ENCODE data around the gene DTNBP1.

DNA sequence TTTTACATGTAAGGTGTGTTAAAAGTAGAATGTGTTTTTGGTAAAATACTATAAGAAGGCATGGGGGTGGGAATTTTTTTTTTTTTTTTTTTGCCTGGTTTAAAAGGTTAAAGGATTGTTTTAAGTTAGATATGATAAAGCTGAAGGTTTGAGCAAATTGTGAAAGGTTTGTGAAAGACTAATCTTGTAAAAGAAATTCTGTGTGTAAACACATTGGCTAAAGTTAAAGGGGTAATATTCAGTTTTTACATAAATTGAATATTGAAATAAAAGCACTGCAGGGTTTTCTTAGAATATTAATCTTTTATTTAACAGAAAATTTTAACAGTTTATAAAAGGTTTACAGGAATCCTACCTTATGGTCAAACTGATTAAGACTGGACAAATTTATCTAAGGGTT lies 105.7 kb downstream of the DTNBP1 start:
- TF ChIP-seq, protein P1, sequence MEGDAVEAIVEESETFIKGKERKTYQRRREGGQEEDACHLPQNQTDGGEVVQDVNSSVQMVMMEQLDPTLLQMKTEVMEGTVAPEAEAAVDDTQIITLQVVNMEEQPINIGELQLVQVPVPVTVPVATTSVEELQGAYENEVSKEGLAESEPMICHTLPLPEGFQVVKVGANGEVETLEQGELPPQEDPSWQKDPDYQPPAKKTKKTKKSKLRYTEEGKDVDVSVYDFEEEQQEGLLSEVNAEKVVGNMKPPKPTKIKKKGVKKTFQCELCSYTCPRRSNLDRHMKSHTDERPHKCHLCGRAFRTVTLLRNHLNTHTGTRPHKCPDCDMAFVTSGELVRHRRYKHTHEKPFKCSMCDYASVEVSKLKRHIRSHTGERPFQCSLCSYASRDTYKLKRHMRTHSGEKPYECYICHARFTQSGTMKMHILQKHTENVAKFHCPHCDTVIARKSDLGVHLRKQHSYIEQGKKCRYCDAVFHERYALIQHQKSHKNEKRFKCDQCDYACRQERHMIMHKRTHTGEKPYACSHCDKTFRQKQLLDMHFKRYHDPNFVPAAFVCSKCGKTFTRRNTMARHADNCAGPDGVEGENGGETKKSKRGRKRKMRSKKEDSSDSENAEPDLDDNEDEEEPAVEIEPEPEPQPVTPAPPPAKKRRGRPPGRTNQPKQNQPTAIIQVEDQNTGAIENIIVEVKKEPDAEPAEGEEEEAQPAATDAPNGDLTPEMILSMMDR (IDR thresholded peaks at IDR 0.05) = no peak
- no peak for TF ChIP-seq POLR2AphosphoS5 (IDR thresholded peaks at IDR 0.05)
- TF ChIP-seq POLR2A (IDR thresholded peaks at IDR 0.05) = no peak

Measured in breast epithelium (tissue), 3 donors.